Left forelimb (tissue), 1 donor: ENCODE data around the gene SLF1.
"Not testable (repeated sequence)": the region's sequence is repeated elsewhere in the genome, so short reads cannot be mapped to it uniquely, and the experiment has no call there.

Experiments used
- DNase-seq: peaks from one replicate; pipeline ENCODE4 v3.0.0-alpha.2; 2018; ENCODE audit warnings: low spot score

Gene SLF1

DNA sequence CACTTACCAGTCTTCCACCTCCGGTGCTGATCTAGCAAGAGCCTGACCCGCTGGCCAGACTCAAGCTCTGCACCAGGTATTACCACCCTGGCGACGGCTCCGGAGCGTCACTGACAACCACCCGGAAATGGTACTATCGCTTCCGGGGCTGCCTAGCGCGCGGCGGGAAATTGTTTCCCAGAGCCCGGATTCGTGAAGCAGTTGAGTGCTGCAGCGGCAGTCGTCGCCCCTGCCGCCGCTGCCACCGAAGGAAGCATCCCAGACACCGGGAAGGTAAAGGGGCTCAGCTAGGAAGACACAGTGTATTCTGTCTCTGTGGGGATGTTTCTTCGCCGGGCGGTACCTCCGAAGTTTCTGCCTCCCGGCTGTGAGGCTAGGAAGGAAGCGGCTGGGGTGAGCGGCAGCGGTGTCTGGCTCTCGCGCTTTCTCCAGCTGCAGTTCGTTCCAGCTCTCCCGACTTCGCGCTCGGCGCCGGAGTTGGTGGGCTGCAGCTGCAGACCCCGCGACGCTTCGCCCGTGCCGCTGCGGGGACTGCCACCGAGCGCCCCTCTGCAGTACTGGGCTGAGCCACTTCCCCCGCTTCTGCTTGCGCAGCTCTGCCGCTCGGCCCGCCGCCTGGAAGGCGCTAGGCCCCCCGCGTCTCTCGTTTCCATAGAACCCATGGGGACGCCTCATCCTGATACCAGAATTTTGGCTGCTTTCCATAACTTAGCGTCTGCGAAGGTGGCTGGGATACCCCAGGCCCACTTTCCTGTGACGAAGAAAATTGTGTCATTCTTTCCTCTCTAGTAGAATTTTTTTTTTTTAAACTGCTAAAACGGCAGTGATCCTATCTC is at the start of gene SLF1, which contains the start of gene KIAA0825:
Gene SLF1 (plus strand): TSS at position 177 of the 836 bp plus-strand sequence. CDS start 10,142 bp downstream, outside the sequence.
Gene KIAA0825 (minus strand): TSS at position 112 of the 836 bp plus-strand sequence. CDS start 81,478 bp downstream, outside the sequence.
- DNase-seq, result peak; percentile 94

DNA sequence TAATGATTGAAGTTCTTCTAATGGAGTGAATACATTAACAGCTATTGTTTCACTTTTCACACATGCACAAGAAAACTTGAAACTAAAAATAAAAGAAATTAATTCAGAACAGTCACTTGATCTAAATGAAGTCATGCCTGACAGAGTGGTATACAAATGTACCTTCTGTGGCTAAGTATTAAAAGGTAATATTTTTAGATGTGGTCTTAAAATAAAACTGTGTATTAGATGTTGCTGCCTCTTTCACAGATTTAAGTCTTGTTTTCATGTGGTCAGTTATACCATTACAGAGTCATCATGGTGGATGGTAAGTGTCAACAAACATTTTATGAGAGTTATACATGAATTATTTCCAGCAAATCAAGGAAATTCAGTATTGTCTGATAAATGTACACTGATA is 47.1 kb upstream of the SLF1 start:
- DNase-seq, result no peak

DNA sequence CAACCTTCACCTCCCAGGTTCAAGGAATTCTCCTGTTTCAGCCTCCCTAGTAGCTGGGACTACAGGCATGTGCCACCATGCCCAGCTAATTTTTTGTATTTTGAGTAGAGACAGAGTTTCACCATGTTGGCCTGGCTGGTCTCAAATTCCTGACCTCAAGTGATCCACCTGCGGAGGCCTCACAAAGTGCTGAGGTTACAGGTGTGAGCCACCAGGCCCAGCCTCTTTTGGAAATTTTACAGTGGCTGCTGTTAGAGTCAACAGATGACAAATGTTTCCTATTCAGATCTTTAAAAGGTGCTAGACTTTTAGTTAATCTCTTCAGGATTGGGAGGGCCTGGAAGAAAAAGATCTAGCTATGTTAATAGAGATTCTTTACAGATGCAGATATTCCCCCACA is 45.1 kb upstream of the SLF1 start:
- not testable (repeated sequence) for DNase-seq

DNA sequence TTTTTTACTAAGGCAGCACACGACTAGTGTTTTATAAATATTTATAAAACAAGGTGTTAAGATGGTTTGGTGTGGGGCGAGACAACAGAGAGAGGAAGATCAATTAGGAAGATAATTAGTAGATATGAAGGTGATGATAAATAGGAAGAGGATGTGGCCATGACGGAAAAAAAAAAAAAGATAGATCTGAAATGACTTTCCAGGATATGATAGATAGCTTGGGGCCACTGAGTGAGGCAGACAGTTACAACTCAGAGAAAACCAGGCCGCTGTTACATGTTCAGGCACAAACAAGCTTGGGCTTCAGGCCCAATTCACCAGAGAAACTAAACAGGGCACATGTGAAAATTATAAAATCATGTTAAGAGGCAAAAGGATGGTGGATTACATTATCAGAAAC is 43.3 kb upstream of the SLF1 start:
- DNase-seq, result no peak

- DNase-seq, result no peak
Observed at GRCh38 chr5:94577466-94578245, 40.8 kb upstream of the SLF1 start.

DNA sequence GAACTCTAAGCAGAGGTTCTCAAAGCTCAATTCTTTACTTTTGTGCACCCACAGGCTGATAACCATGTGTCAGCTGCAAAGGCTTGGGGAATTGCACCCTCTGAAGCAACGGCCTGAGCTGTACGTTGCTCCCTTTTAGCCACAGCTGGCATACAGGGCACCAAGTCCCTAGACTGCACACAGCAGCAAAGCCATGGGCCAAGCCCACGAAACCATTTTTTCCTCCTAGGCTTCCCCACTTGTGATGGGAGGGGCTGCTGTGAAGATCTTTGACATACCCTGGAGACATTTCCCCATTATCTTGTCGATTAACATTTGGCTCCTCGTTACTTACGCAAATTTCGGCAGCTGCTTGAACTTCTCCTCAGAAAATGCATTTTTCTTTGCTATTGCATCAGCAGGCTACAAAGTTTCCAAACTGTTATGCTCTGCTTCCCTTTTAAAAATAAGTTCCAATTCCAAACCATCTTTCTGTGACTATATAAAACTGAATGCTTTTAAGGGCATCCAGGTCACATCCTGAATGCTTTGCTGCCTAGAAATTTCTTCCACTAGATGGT is 23.1 kb upstream of the SLF1 start:
- no peak for DNase-seq

GRCh38 chr5:94613583-94613982 is 4.9 kb upstream of the SLF1 start:
- DNase-seq, result no peak

DNA sequence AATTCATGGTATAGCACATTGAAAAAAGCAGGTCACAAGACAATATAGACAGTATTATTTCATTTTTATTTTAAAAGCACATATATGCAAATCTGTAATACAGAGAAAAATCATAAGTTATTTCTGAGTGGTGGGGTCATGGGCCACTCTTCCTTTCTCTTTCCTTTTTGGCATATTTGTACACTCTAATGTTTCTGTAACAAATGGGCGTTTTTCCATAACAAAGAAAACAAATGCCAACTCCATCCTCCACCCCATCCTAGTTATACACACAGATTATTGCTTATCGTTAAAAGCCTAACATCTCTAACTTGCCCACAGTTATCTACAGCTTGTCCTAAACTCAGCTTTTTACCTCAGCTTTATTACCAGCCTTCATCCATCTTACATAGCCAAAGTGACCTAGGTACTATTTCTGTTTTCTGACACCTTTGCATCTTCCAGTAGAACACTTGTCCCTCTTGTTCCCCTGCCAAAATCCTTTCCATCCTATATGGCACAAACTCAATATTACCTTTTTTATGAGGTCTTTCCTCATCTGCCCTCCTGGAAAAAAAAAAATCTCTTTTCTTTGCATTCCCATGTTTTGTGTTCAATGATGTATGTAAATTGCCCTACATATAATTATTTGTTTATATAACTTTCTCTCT is 4.2 kb upstream of the SLF1 start:
- DNase-seq, result no peak

GRCh38 chr5:94615862-94616261 is 2.6 kb upstream of the SLF1 start:
- no peak for DNase-seq

DNA sequence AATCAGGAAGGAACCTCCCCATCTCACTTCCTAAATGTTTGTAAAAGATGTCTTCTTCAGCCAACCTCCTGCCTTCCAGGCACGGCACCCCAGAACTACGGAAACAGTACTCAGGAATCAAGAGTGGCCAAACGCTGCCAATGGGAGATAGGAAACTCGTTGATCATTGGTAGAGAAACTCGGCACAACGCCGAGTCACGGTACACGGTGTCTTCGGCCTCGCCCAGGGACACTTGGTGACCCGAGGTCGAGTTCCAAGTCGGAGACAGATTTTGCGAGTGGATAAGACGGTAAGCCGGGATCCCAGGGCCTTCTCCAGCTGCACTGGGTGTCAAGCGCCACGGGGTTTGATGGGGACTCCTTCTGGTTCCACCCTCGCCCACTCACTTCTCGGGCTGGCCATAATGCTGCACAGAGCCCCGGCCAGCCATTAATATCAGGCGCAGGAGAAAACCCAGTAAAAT is 408 bp upstream of the SLF1 start:
- DNase-seq, result no peak

DNA sequence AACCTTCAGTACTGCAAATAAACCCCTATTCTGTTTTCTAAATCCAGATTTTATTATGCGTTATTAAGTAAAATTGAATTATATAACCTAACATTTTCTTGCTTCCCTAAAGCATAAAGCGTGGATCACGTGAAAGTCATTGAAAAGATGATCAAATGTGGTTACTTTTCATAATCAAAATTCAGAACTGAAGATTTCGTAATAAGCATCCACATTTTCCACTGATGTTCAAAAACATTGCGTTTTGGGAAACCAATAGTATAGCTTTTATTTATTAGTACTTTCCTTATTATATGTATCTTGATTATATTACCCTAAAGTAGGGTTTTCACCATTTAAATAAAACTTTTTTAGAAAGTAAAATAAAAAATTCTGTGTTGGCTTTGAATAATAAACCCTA is 1.8 kb downstream of the SLF1 start:
- no peak for DNase-seq

DNA sequence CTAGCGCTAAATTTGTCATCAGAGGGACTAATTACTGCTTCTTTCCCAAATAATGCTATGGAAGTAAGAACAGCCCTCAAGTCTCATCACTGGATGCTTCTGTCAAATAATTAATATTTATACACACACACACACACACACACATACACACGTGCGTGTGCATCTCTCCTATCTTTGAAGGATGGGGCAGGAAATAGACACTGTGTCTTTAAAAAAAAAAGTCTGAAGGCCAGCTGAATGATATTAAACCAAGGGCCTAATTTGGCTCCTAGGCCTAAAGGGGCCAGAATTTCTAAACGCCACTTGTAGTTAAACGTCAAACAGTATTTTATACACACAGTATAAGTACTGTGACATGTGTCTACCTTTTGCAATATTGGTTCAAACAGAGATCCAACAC is 3.3 kb downstream of the SLF1 start:
- no peak for DNase-seq

DNA sequence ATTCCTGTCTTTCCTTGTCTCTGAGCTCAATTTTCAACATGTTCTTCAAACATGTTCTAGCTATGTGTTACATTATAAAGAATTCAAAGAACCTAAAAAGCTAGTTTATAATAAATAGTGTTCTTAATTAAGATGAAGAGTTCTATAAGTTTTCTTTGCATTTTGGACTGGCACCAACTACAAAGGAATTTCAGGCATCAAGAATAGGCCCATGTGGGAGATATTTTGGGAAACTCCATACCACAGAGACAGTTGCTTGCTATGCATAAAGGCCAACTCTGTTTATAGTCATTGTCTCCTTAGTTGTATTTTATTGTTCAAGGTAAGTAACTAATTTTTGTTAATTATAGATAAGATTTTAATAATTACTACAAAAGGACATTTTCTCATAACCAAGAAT is 4.5 kb downstream of the SLF1 start:
- no peak for DNase-seq

- DNase-seq, result no peak
Observed at GRCh38 chr5:94623877-94624276, 5.4 kb downstream of the SLF1 start.

DNA sequence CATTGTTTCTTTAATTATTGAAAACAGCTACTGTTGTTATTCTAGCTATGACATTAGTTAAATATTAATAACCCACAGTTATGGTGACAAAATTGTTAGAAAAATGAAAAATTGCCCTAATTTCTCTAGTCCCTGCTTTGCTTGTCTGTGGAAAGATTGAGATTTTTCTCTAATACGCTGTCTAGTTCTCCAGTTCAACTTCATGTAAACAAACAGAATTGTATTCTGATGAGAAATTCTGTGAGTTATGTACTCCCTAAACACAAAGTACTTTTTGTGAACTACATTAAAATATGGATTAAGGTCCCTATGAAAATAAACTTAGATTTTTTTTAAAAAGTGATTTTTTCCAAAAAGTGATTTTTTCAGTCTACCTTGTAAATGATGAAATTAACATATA is 8.7 kb downstream of the SLF1 start:
- DNase-seq, result no peak

DNA sequence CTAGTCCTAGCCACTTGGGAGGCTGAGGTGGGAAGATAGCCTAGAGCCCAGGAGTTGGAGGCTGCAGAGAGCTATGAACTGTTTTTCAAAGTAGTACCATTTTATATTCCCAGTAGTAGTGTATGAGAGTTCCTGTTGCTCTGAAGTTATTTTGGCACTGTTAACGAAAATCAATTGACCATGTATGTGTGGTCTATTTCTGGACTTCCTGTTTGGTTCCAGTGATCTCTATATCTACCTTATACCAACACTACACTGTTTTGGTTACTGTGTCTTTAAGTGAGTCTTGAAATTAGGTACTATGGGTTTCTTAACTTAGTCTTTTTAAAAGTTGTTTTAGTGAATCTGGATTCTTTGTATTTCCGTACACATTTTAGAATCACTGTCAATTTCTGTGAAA is 13.6 kb downstream of the SLF1 start:
- DNase-seq, result no peak

DNA sequence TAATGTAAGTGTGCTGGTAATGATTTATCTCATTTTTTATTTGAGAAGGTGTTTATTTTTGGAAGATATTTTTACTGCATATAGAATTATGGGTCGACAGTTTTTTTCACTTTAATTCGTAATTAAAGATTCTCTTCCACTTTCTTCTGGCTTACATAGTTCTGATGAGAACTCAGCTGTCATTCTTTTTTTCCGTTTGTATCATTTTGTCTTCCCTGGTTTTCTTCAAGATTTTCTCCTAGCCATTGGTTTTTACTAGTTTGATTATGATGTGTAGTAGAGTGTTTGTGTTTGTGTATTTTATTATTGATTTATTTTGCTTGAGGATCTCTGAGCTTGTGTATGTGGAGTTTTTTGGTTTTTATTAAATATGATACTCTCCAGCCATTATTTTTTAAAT is 21.7 kb downstream of the SLF1 start:
- no peak for DNase-seq

DNA sequence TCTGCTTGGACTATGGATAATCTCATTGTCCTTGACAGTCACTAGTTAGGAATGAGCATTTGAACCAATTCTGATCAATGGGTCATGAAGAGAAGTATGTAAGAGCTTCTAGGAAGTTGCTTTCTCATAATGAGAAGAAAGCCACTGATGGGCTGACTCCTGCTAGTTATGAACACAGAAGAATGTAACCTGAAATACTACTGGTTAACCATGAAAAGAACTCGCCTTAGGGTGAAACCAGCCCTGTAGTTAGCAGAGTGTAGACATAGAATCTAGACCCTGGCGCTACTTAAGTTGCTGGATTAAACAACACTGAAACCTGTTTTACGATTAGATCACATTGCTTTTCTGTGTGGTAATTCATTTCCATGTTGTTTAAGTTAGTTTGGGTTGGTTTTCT is 26.6 kb downstream of the SLF1 start:
- DNase-seq, result no peak

GRCh38 chr5:94646758-94647157 is 28.3 kb downstream of the SLF1 start:
- no peak for DNase-seq

DNA sequence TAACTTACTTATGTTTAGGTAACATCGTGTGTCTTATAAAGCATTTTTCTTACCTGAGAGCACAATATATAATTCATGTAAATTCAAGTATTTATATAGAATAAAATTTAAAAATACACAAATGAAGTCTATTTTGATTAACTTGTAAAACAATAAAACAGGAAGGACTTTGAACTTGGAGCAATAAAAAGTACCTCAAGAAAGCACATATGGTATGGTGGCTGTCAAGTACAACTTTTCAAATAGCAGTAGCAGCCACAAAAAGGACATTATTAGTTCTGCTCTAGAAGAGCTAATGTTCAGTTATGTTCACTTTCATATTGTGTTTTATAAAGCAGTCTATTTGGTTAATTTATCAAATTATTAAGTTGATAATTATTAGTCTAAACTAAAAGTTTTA is 31.4 kb downstream of the SLF1 start:
- no peak for DNase-seq

DNA sequence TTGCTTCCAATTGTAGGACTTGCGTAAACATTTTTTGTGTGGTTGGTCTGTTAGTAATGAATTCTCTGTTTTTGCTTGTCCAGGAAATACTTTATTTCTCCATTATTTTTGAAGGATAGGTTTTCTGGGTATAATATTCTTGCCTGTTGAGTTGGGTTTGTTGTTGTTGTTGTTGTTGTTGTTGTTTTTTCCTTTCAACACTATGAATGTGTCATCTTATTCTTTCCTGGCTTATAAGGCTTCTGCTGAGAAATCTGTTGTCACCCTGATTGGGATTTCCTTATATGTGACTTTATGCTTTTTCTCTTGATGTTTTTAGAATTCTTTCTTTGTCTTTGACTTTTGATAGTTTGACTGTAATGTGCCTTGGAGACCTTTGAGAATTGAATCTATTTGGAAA is 39.8 kb downstream of the SLF1 start:
- DNase-seq, result no peak

DNA sequence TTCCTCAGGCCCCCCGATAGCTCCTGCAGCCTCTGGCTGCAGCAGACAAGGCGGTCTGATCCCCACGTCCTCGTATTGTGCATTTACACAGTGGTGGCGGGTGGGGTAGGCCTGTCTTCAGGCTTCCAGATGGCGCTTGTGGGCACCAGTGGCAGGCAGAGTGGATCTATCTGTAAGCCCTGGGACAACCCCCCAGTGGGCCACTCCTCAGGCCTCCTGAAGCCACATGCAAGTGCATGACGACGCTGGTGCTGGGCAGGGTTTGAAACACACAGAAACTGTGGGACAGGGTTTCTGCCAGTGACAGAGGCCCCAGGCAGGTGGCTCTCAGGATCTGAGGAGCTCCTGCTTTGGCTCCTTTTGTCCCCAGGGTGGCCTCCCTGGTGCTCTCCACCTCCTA is 42.0 kb downstream of the SLF1 start:
- no peak for DNase-seq
